Occipital lobe (tissue), 2 donors: ENCODE measurements around the gene UBE2I. TPM values are rescaled to one million over a fixed set of nuclear protein-coding genes. Genes with fewer than 3 reads are reported as not detected.
"Not testable (repeated sequence)": the region's sequence is repeated elsewhere in the genome, so short reads cannot be mapped to it uniquely, and the experiment has no call there.

Source experiments
- DNase-seq: peaks from one replicate; lab custom pipeline; 2025; lab: John Stamatoyannopoulos, UW
- total RNA-seq: library from RNA; depleted of rRNA; stranded (reverse); fragments of >200 nt; gene quantifications from one replicate; pipeline ENCODE4 v1.2.3, GENCODE V29; 2014

The UBE2I gene
- total RNA-seq, 1 donor from 2014 or later = 42.7 TPM

- no peak for DNase-seq
These were observed 3.5 kb downstream of the UBE2I start for GRCh38 chr16:1312903-1313302.

DNA sequence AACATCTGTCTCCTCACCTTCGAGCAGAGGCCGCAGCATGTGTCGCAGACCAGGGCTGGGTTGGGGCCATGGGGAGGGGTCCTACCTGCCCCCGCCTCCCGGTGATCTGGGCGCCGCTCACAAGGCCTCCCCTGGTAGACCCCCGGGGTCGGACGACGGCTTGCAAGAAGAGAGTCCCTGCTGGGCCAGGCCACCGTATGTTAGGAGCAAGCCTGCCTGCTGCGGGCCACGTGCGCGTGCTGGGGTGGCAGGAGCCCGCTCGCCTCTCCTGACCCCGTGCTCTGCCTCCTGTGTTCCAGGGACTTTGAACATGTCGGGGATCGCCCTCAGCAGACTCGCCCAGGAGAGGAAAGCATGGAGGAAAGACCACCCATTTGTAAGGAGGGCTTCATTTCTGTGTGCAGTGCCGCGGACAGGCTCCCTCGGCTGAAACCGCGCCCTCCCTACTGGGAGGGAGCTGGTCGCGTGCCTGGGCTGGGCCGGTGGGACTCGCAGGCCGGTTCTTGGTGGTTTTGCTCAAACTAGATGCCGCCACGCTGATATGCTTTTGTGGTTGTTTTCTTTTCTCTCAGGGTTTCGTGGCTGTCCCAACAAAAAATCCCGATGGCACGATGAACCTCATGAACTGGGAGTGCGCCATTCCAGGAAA is 4.4 kb downstream of the UBE2I start:
- DNase-seq = no peak

- no peak for DNase-seq
These were observed 5.1 kb downstream of the UBE2I start for GRCh38 chr16:1314399-1315068.

- DNase-seq = no peak
These were observed 5.9 kb downstream of the UBE2I start for GRCh38 chr16:1315081-1316032.

DNA sequence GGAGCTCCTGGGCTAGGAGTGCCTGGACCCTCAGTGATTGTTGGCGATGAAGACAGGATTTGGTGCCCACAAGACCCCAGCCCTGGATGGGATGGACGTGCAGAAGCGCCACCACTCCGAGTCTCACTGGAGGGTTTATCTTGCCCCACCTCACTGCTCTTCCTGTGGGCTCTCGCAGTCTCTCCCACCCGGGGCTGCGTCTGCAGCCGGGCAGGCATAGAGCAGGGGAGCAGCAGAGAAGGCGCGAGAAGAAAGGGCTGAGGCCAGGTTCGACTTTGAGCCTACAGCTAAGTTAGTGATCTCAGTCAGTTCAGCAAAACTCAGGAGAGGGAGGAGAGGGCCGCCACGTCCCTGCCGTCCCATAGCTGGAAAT is 6.6 kb downstream of the UBE2I start:
- DNase-seq = no peak

DNA sequence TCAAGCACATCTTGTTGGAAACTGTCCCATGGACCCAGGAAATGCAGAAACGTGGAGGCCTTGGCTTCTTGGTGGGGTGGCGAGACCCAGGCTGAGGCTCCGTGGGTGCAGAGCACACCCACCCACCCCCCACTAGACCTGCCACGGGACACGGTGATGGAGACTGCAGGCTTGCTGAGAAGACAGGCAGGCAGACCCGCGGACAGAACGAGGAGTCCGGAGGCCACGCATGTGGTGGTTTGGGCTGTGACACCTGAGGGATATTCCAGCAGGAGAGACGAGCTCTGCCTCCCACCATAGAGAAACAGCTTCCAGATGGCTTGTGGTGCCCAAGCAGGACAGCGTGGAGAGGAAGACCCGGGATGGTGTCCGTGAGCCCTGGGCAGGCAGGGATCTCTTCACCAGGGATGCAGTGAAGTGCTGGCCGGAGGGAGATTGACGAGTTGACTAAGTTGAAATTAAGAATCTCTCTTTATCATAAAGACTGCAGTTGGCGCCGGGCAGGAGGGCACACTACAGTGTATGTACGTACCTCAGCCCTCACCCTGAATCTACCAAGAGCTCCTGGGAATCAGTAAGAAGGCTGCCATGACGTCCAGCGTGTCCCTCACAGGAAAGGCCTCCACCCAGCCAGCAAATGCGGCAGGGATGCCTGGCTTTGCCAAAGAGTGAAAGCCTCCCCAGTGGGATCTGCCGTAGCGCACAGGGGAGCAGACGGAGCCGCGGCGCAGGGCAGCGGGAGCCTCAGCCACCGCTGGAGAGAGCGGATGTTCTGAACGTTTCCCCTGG is 8.2 kb downstream of the UBE2I start:
- no peak for DNase-seq

GRCh38 chr16:1318268-1318545 is 8.8 kb downstream of the UBE2I start:
- no peak for DNase-seq

DNA sequence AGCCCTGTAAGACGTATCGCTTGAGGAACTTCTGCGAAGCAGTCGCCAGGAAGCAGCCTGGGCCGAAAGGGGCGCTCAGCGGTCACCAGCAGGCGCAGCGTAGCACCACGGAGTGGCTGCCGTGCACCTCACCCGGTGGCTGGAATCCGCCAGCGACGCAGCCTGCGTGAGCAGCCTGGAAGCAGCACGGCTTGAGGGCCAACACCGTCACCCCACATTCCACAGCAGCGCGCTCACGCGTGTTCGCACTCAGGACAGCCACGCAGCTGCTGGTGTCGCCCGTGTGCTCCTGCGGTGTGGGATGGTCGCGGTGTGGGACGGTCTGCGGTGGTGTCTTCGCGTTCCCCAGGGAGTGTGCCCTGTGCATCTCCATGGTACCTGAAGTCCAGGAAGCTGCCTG is 9.6 kb downstream of the UBE2I start:
- DNase-seq = no peak

DNA sequence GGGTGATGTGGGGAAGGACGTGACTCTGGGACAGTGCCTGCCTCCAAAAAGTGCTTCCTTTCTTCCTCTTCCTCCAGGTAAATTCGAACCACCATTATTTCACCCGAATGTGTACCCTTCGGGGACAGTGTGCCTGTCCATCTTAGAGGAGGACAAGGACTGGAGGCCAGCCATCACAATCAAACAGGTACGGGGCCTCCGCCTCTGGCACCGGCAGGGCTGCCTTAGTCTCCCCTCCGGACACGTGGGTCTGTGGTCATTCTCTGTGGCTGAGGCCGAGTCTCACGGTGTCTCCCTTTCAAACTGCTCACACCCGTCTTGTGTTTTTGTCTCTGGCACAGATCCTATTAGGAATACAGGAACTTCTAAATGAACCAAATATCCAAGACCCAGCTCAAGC is 10.7 kb downstream of the UBE2I start:
- DNase-seq = no peak

GRCh38 chr16:1320658-1321240 is 11.3 kb downstream of the UBE2I start:
- no peak for DNase-seq

- DNase-seq = no peak
These were observed 13.0 kb downstream of the UBE2I start for GRCh38 chr16:1322407-1322806.

DNA sequence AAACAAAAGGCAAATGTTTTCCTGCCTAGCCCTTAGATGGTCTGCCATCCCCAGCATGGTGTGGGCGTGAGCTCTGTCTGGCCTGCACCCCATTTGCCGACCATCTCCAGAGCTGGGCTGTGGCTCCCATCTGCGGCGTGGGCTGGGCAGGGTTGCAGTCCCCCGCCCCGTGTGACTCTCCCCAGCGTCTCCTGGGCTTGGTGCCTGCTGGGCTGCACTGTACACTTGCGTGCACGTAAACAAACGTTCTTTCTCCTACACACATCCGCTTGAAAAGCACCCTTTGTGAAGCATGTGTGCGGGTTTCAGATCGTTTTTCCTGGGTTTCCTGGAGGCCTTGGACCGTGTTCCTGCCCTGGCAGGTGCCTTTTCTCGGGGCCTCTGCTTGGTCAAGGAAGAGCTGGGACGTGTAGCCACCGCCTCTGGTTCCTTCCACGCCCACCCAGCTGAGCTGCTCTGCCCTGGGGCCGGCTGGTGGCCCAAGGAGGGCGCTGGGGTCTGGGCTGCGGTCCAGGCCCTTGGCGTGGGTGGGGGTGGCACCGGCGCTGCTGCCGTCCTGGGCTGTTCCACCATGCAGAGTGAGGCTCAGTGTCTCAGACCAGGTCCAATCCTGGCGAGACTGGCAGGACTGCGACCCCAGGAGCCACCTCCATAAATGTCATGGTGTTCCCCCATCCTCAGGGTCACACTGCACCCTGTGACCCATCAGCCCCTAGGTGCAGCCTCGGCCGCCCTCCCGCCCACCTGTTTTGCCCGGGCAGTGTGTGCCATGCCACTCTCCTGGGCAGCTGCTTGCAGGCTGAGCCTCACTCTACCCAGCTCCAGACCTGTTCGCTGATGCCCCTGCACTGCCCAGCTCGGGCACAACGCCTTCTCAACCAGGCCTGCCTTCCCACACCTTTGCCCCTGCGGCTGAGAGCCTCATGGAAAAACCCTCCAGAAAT is 14.1 kb downstream of the UBE2I start:
- DNase-seq = peak; percentile 48

DNA sequence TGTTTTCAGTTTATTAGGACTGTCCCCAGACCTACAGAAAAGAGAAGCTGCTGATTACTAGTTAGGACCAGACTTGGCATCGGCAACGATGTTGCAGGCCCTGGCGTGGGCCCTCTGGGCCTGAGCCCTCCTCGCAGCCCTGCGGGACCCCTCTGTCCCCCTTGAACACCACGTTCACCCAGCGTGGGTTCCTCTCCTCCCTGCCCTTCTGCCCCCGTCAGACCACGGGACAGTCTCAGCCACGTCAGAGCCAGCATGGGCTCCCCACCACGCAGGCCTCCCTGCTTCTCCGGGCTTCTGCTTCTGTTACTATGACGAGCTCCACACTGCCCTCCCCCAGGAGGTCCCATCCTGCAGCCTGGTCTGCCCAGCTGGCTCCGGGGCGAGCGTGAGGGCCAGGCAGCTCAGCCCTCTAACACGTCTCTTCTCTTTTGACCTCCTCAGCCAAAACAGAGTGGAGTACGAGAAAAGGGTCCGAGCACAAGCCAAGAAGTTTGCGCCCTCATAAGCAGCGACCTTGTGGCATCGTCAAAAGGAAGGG is 14.9 kb downstream of the UBE2I start:
- DNase-seq = no peak

GRCh38 chr16:1325261-1325660 is 15.8 kb downstream of the UBE2I start:
- no peak for DNase-seq

GRCh38 chr16:1325673-1326371 is 16.4 kb downstream of the UBE2I start:
- no peak for DNase-seq

DNA sequence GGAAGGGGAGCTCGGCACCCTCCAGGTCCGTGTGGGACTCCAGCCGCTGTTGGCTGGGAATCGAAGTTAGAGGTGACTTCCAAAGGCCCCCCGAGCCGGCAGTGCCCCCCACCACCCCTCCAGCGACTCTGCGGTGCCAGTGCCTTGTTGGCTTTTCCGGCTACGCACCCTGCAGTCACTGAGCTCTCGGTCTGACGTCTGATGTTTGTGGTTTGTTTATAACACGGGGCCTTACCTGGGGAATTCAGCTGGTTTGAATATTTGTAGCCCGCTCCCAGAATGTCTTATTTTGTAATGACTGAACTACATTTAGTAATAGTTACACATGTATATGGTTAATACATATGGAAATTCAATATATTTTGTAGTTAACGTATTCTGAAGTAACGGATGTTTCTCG is 17.0 kb downstream of the UBE2I start:
- no peak for DNase-seq

GRCh38 chr16:1326946-1327618 is 17.6 kb downstream of the UBE2I start:
- DNase-seq = no peak

DNA sequence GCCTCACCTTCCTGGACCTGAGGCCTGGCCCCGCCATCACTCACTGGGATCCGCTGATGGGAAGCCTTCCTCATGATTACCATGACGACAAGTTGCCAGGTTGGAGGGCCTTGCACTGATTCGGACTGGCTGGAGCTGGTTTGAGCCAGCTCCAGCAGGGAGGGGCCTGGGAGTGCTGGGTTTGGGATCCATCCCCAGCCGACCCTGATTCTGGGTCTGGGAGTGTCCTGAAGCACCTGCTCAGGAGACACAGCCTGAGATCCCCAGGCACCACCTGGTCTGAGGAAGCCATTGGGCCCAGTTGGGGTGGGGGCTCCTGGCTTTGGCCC is 18.1 kb downstream of the UBE2I start:
- no peak for DNase-seq

GRCh38 chr16:1328136-1328535 is 18.7 kb downstream of the UBE2I start:
- DNase-seq = not testable (repeated sequence)
